ENCODE data around the gene FGF11.

FGF11 gene

GRCh38 chr17:7408863-7409262 is 30.4 kb upstream of the FGF11 start:
- DNase-seq: no peak

- DNase-seq: no peak
Observed at GRCh38 chr17:7409716-7410115, 29.6 kb upstream of the FGF11 start.

- DNase-seq: no peak
Observed at GRCh38 chr17:7410634-7411426, 28.5 kb upstream of the FGF11 start.

GRCh38 chr17:7411427-7411750 is 27.9 kb upstream of the FGF11 start:
- no peak for DNase-seq

GRCh38 chr17:7413346-7413985 is 25.8 kb upstream of the FGF11 start:
- DNase-seq: no peak

GRCh38 chr17:7414837-7415236 is 24.5 kb upstream of the FGF11 start:
- no peak for DNase-seq

- no peak for DNase-seq
Observed at GRCh38 chr17:7415784-7416183, 23.5 kb upstream of the FGF11 start.

- DNase-seq: peak; percentile 11
Observed at GRCh38 chr17:7416323-7416722, 23.0 kb upstream of the FGF11 start.

- DNase-seq: no peak
Observed at GRCh38 chr17:7417056-7417655, 22.2 kb upstream of the FGF11 start.

- DNase-seq: no peak
Observed at GRCh38 chr17:7418472-7419152, 20.7 kb upstream of the FGF11 start.

- DNase-seq: no peak
Observed at GRCh38 chr17:7419819-7420610, 19.3 kb upstream of the FGF11 start, which contains the start of gene SPEM1. Gene SPEM1 (plus strand): TSS chr17:7420324. CDS start chr17:7420385, 61 bp downstream.

GRCh38 chr17:7421186-7421585 is 18.1 kb upstream of the FGF11 start:
- no peak for DNase-seq

GRCh38 chr17:7423679-7424078 is 15.6 kb upstream of the FGF11 start:
- DNase-seq: no peak

GRCh38 chr17:7425316-7425715 is 14.0 kb upstream of the FGF11 start, which contains the start of gene SPEM2:
Gene SPEM2 (plus strand): TSS chr17:7425616. CDS start chr17:7425689, 73 bp downstream.
- DNase-seq: no peak

- DNase-seq: no peak
Observed at GRCh38 chr17:7425756-7426155, 13.6 kb upstream of the FGF11 start.

- no peak for DNase-seq
Observed at GRCh38 chr17:7426203-7426863, 13.0 kb upstream of the FGF11 start.

- no peak for DNase-seq
Observed at GRCh38 chr17:7426896-7427489, 12.3 kb upstream of the FGF11 start.

- no peak for DNase-seq
Observed at GRCh38 chr17:7427549-7427948, 11.8 kb upstream of the FGF11 start.

GRCh38 chr17:7428557-7428956 is 10.8 kb upstream of the FGF11 start, which contains the start of gene SPEM3:
Gene SPEM3 (plus strand): TSS chr17:7428857. CDS start chr17:7428903, 46 bp downstream.
- no peak for DNase-seq

GRCh38 chr17:7429722-7430121 is 9.6 kb upstream of the FGF11 start:
- no peak for DNase-seq

- no peak for DNase-seq
Observed at GRCh38 chr17:7431231-7431630, 8.1 kb upstream of the FGF11 start.

Data from CD4-positive, alpha-beta T cell treated with Interleukin-6 for 4 hours (primary cell).